Stimulated activated CD4-positive, alpha-beta T cell treated with anti-CD3 and anti-CD28 coated beads, Interleukin-15, amount 100 ng/mL, for 24 hours (primary cell): Measurements from ENCODE around the gene KIF5C.

Source experiments
- DNase-seq: peaks from one replicate; pipeline ENCODE4 v3.0.0-alpha.2; 2020

KIF5C gene

GRCh38 chr2:149056541-149057255, 181.7 kb downstream of the KIF5C start:
- DNase-seq = no peak

- no peak for DNase-seq
Observed at GRCh38 chr2:149057401-149057800, 182.4 kb downstream of the KIF5C start.

GRCh38 chr2:149058936-149059335, 183.9 kb downstream of the KIF5C start:
- no peak for DNase-seq

- no peak for DNase-seq
Observed at GRCh38 chr2:149059822-149060221, 184.8 kb downstream of the KIF5C start.

- DNase-seq = no peak
Observed at GRCh38 chr2:149061133-149061745, 186.2 kb downstream of the KIF5C start.

- no peak for DNase-seq
Observed at GRCh38 chr2:149062531-149062930, 187.5 kb downstream of the KIF5C start.

GRCh38 chr2:149063177-149063576, 188.2 kb downstream of the KIF5C start:
- no peak for DNase-seq

GRCh38 chr2:149064365-149064841, 189.4 kb downstream of the KIF5C start:
- DNase-seq = no peak

GRCh38 chr2:149064856-149065630, 190.0 kb downstream of the KIF5C start:
- DNase-seq = no peak

- no peak for DNase-seq
Observed at GRCh38 chr2:149068225-149068995, 193.4 kb downstream of the KIF5C start.

GRCh38 chr2:149068996-149069888, 194.2 kb downstream of the KIF5C start:
- DNase-seq = peak; percentile 19

- no peak for DNase-seq
Observed at GRCh38 chr2:149070681-149071320, 195.8 kb downstream of the KIF5C start.

- no peak for DNase-seq
Observed at GRCh38 chr2:149075105-149075504, 200.1 kb downstream of the KIF5C start.

GRCh38 chr2:149075853-149076252, 200.8 kb downstream of the KIF5C start:
- no peak for DNase-seq
